OCI-LY1 (cell line): ENCODE measurements around the gene KCNMA1.

Experiments
- H2AFZ ChIP-seq: fragments of 200-600 bp; sonication (generic), shearing (Covaris generic); 2 replicates; pipeline ENCODE4 v1.6.0; 2014; ENCODE audit warnings: antibody characterized with exemption, mild to moderate bottlenecking, low read length
- H3F3A ChIP-seq: fragments of 200-600 bp; sonication (generic), shearing (Covaris generic); 2 replicates; pipeline ENCODE4 v1.6.0; 2014; ENCODE audit warnings: mild to moderate bottlenecking, antibody characterized with exemption, low read length, moderate library complexity; ENCODE audit not compliant: insufficient read depth
- H3K27ac ChIP-seq: fragments of 200-600 bp; sonication (generic); 2 replicates; pipeline ENCODE4 v1.5.1; 2014; ENCODE audit warnings: low read length, mixed run types, mild to moderate bottlenecking, low read depth; ENCODE audit not compliant: poor library complexity, severe bottlenecking
- H3K27me3 ChIP-seq: fragments of 200-600 bp; sonication (generic); 2 replicates; pipeline ENCODE4 v1.6.0; 2014; ENCODE audit warnings: antibody characterized with exemption, mild to moderate bottlenecking, low read length, moderate library complexity; ENCODE audit not compliant: insufficient read depth
- H3K36me3 ChIP-seq: fragments of 200-600 bp; sonication (generic); 2 replicates; pipeline ENCODE4 v1.6.1; 2014; ENCODE audit warnings: mild to moderate bottlenecking, antibody characterized with exemption, low read length, moderate library complexity, mixed read lengths; ENCODE audit not compliant: insufficient read depth
- H3K4me1 ChIP-seq: fragments of 200-600 bp; sonication (generic); 2 replicates; pipeline ENCODE4 v1.5.1; 2014; ENCODE audit warnings: mild to moderate bottlenecking, low read length, moderate library complexity; ENCODE audit not compliant: insufficient read depth, severe bottlenecking
- H3K4me2 ChIP-seq: fragments of 200-600 bp; sonication (generic), shearing (Covaris generic); 2 replicates; pipeline ENCODE4 v1.6.1; 2014; ENCODE audit warnings: low read length
- H3K4me3 ChIP-seq: fragments of 200-600 bp; sonication (generic); 2 replicates; pipeline ENCODE4 v1.5.1; 2014; ENCODE audit warnings: low read length, low read depth, mild to moderate bottlenecking, mixed read lengths; ENCODE audit not compliant: poor library complexity, severe bottlenecking
- H3K79me2 ChIP-seq: fragments of 200-600 bp; shearing (Covaris generic); 2 replicates; pipeline ENCODE4 v1.6.1; 2016; ENCODE audit warnings: mixed run types, low read length, mixed read lengths; ENCODE audit not compliant: insufficient read depth
- H3K9ac ChIP-seq: fragments of 200-600 bp; sonication (generic), shearing (Covaris generic); 2 replicates; pipeline ENCODE4 v1.6.1; 2014; ENCODE audit warnings: mild to moderate bottlenecking, low read length, mixed read lengths
- H3K9me2 ChIP-seq: fragments of 200-600 bp; sonication (generic), shearing (Covaris generic); 2 replicates; pipeline ENCODE4 v1.6.1; 2014; ENCODE audit warnings: low read depth, mild to moderate bottlenecking, low read length, mixed read lengths
- H3K9me3 ChIP-seq: fragments of 200-600 bp; shearing (Covaris generic); 2 replicates; pipeline ENCODE4 v1.6.1; 2014; ENCODE audit warnings: low read length, mixed read lengths
- H4K20me1 ChIP-seq: fragments of 200-600 bp; sonication (generic), shearing (Covaris generic); 2 replicates; pipeline ENCODE4 v1.6.0; 2016; ENCODE audit warnings: mild to moderate bottlenecking, low read length; ENCODE audit not compliant: insufficient read depth
- EZH2 ChIP-seq: fragments of 200-600 bp; sonication (generic), shearing (Covaris generic); IDR thresholded peaks from 2 replicates; pipeline ENCODE4 v1.8.0; 2017; ENCODE audit warnings: borderline replicate concordance, mixed run types, mild to moderate bottlenecking, antibody characterized with exemption, low read length, moderate library complexity, mixed read lengths
- TF ChIP-seq, protein P1 (sequence below): fragments of 200-600 bp; sonication (generic), shearing (Covaris generic); IDR thresholded peaks from 2 replicates; pipeline ENCODE4 v1.5.1; 2017; ENCODE audit warnings: mild to moderate bottlenecking, antibody characterized with exemption, low read length, moderate library complexity, mixed read lengths

The KCNMA1 gene

DNA sequence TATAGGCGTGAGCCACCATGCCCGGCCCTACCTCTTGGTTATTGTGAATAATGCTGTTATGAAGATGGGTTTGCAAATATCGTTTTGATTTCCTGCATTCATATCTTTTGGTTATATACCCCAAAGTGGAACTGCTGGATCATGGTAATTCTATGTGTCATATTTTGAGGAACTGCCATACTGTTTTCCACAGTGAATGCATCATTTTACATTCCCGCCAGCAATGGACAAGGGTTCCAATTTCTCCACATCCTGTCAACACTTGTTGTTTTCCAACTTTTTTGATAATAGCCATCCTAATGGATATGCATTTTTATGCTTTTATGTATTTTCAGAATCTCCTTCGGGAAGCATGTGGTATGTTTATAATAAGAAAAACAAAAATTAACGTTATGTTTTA lies 128.2 kb downstream of the KCNMA1 start:
- Histone ChIP-seq H3F3A (no peaks in the 10 kb centered on the region), H3K4me3 (no peak overlapping the region), H4K20me1 (no peaks in the 10 kb centered on the region), H3K9ac (no peak overlapping the region), H3K4me2 (no peak overlapping the region), H3K36me3 (no peaks in the 10 kb centered on the region), H3K4me1 (no peaks in the 10 kb centered on the region), H3K9me3 (no peaks in the 10 kb centered on the region), H3K9me2 (no peaks in the 10 kb centered on the region), H3K79me2 (no peaks in the 10 kb centered on the region), H3K27ac (no peak overlapping the region), H2AFZ (no peak overlapping the region), H3K27me3 (no peaks in the 10 kb centered on the region; the same call in 1 of the 2 replicates)
- no peak for TF ChIP-seq EZH2
- TF ChIP-seq, protein P1, sequence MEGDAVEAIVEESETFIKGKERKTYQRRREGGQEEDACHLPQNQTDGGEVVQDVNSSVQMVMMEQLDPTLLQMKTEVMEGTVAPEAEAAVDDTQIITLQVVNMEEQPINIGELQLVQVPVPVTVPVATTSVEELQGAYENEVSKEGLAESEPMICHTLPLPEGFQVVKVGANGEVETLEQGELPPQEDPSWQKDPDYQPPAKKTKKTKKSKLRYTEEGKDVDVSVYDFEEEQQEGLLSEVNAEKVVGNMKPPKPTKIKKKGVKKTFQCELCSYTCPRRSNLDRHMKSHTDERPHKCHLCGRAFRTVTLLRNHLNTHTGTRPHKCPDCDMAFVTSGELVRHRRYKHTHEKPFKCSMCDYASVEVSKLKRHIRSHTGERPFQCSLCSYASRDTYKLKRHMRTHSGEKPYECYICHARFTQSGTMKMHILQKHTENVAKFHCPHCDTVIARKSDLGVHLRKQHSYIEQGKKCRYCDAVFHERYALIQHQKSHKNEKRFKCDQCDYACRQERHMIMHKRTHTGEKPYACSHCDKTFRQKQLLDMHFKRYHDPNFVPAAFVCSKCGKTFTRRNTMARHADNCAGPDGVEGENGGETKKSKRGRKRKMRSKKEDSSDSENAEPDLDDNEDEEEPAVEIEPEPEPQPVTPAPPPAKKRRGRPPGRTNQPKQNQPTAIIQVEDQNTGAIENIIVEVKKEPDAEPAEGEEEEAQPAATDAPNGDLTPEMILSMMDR: no peak

DNA sequence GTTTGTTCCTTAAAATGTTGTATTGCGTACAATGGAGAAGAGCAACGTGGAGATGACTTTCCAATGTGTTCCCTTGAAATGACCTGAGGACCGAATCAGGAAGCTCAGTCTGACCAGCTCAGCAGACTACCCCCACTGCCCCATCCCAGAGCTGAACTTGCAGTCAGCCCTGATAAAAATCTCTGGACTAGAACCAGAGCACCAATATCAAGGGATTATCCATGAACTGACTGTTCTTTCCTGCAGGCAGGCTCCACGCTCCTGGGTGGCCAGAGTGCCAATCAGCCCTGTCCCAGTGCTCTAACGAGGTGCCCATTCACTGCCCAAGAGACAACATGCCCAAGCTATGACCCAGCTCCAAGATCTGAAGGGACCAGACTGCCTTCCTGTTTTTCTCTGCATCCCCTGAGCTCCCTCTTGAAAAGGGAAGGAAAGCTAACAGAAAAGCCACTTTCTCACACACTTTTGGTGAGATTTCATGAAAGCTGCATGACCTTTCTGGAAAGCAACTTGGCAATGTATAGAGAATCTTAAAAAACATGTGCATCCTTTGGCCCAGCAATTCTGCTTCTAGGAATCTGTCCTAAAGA lies 130.2 kb downstream of the KCNMA1 start:
- H3K9me2 ChIP-seq: no peaks in the 10 kb centered on the region
- TF ChIP-seq, protein P1: no peak
- TF ChIP-seq EZH2: no peak
- no peaks in the 10 kb centered on the region for H3F3A ChIP-seq
- H4K20me1 ChIP-seq: no peaks in the 10 kb centered on the region
- no peak overlapping the region for H2AFZ ChIP-seq
- H3K4me3 ChIP-seq: no peak overlapping the region
- H3K36me3 ChIP-seq: no peaks in the 10 kb centered on the region
- no peaks in the 10 kb centered on the region; the same call in 1 of the 2 replicates for H3K27me3 ChIP-seq
- no peaks in the 10 kb centered on the region for H3K79me2 ChIP-seq
- no peak overlapping the region for H3K4me2 ChIP-seq
- H3K27ac ChIP-seq: no peak overlapping the region
- no peak overlapping the region for H3K9ac ChIP-seq
- H3K9me3 ChIP-seq: no peaks in the 10 kb centered on the region
- no peaks in the 10 kb centered on the region for H3K4me1 ChIP-seq

DNA sequence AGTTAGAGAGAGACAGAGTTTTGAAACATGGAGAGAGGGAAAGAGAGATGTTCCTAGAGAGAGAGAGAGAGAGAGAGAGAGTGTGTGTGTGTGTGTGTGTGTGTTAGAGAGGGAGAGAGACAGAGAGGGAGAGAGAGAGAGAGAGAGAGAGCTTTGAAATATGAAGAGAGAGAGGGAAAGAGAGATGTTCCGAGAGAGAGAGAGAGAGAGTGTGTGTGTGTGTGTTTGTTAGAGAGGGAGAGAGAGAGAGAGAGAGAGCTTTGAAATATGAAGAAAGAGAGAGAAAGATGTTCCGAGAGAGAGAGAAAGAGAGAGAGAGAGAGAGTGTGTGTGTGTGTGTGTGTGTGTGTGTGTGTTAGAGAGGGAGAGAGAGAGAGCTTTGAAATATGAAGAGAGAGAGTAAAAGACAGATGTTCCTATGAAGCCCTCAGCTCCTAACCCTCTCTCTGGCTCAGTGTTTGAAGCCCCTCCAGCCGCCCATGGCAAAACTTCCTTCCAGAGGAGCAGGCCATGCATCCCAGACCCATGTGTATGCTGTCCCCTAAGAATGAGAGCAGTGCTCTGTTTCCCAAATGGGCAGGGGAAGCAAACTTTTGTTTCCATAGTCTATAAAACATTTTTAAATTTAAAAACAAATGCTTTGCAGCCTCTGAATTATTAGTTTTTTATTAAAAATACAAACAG lies 130.9 kb downstream of the KCNMA1 start:
- Histone ChIP-seq H3K27me3 (no peaks in the 10 kb centered on the region; the same call in 1 of the 2 replicates), H3K4me3 (no peak overlapping the region), H3K9me3 (no peaks in the 10 kb centered on the region), H3K79me2 (no peaks in the 10 kb centered on the region), H3K9me2 (no peaks in the 10 kb centered on the region), H4K20me1 (no peaks in the 10 kb centered on the region), H2AFZ (no peak overlapping the region), H3K27ac (no peak overlapping the region), H3K4me2 (no peak overlapping the region), H3K4me1 (no peaks in the 10 kb centered on the region), H3K9ac (no peak overlapping the region), H3F3A (no peaks in the 10 kb centered on the region), H3K36me3 (no peaks in the 10 kb centered on the region)
- TF ChIP-seq EZH2: no peak
- TF ChIP-seq, protein P1: no peak
